Pulmonary artery endothelial cell (primary cell): ENCODE measurements around the gene FYB1. TPM values are rescaled to one million over a fixed set of nuclear protein-coding genes. Genes with fewer than 3 reads are reported as not detected.

ENCODE experiments used
- DNase-seq: peaks from one replicate; pipeline ENCODE4 v3.0.0-alpha.2; 2011; ENCODE audit warnings: low read depth, low spot score
- total RNA-seq: library from RNA; depleted of rRNA; stranded (reverse); fragments of >200 nt; gene quantifications from 2 replicates; pipeline ENCODE4 v1.2.3, GENCODE V29; 2014

The FYB1 gene
- total RNA-seq, 1 donor from 2014 or later: 0.13 TPM

DNA sequence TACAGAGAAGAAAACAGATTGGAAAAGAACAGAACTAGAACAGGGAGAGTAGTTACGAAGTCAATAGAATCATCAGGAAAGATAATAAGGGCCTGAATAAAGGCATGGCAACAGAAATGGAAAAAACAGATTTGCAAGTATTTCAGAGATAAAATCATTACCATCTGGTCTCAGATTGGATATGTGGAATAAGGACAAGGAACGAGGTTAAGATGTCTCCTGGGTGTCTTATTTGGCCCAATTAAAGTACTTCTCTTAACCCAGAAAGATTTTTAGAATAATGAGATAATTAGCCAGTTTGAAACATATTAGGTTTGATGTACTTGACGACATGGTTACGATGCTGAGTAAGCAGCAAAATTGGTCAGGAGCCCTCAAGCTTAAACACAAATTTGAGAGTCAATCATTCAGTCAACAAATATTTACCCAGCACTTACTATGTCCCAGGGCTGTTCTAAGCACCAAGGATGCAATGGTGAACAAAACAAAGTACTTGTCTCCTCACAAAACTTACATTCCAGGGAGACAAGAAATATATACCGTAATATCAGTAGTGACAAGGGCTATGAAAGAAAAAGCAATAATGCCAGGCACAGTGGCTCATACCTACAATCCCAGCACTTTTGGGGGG lies 163.5 kb downstream of the FYB1 start:
- DNase-seq: no peak

Other genes with a start within 250 kb of the FYB1 start
- gene RICTOR, start 145.2 kb downstream of the FYB1 start, total RNA-seq: 30.6 and 31.7 TPM in 2 replicates
- 0.25 TPM in 1 of 2 replicates, not detected in the other for gene C9, start 144.9 kb upstream of the FYB1 start, total RNA-seq
- gene DAB2, start 205.4 kb upstream of the FYB1 start, total RNA-seq: 72.7 and 100 TPM in 2 replicates